ENCODE data around the gene NEGR1. TPM values are rescaled to one million over a fixed set of nuclear protein-coding genes. Genes with fewer than 3 reads are reported as not detected.

The NEGR1 gene
- total and polyA plus RNA-seq, 7 experiments from 2014 or later = 0.08 to 1.2 TPM; not detected in 5

DNA sequence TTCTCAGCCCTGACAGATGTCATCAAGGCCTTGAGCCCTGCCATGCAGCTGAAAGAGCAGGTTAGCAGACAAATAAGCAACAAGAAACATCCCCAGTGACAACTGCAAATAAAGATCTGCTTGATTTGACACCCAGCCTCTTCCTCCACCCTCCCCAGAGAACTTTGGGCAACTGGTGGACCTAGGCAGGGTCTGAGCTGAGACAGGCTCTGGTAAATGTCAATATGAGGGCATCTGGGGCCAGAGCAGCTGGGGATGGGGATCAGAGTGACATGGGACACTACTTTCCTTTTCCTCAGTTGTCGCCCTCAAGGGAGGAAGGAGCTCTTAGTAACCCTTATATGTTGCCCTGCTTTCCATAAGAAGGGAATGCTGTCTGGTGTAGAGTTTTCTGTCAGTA lies 544.1 kb downstream of the NEGR1 start:
- H3K9me3 ChIP-seq (ENCODE audit: control insufficient read depth in 2 of 3, low read length in 3 of 3) = no peaks in the 10 kb centered on the region
- intact Hi-C loops (cut with micrococcal nuclease) = no loop called here
- H3K36me3 ChIP-seq (ENCODE audit: control insufficient read depth in 2 of 3, insufficient read depth in 3 of 3, low read length in 3 of 3) = no peaks in the 10 kb centered on the region
- CTCF ChIA-PET = no interaction called here
- H3K27me3 ChIP-seq (ENCODE audit: control insufficient read depth in 2 of 2, insufficient read depth in 2 of 2, low read length in 2 of 2) = no peaks in the 10 kb centered on the region
- Mint-ChIP-seq H3K9me3 (peaks cover 0 to 16% (median 0%) of the 10 kb centered on the region in 11 donors), H3K4me1 (no peaks in the 10 kb centered on the region), H3K27ac (no peak overlapping the region), H3K36me3 (no peaks in the 10 kb centered on the region), H3K4me3 (no peak overlapping the region), H3K27me3 (no peaks in the 10 kb centered on the region)
- DNase-seq (no peak), ATAC-seq (no peak)
- no peaks in the 10 kb centered on the region for H3K4me1 ChIP-seq (ENCODE audit: control insufficient read depth in 2 of 2, insufficient read depth in 2 of 2, low read length in 2 of 2)
- H3K4me3 ChIP-seq (ENCODE audit: low read length) = no peak overlapping the region
- POLR2A ChIA-PET = no interaction called here
- no peak overlapping the region for H3K27ac ChIP-seq (ENCODE audit: low read depth, low read length)

DNA sequence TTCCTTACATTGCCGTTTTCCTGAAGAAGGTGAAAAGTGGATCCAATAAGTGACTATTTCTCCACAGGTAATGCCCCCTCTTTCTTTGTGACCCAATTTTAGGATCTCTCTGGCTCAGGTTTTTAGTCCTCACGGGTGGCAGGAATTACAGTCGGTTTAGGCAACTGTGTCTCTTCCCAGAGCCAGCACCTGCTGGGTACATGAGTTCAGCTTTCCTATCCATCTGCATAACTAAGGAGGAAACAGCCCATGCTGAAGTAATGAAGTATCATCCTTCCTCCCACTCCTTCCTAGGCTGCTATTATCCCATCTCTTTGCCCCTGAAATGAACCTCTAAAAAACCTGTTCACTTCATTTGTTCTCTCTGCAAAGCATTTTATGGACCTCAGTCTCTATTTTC lies 544.6 kb downstream of the NEGR1 start:
- Mint-ChIP-seq H3K27me3 (no peaks in the 10 kb centered on the region), H3K4me1 (no peaks in the 10 kb centered on the region), H3K27ac (no peak overlapping the region), H3K4me3 (no peak overlapping the region), H3K36me3 (no peaks in the 10 kb centered on the region), H3K9me3 (peaks cover 0 to 16% (median 0%) of the 10 kb centered on the region in 11 donors)
- H3K36me3 ChIP-seq (ENCODE audit: control insufficient read depth in 2 of 3, insufficient read depth in 3 of 3, low read length in 3 of 3) = no peaks in the 10 kb centered on the region
- ATAC-seq (no peak), DNase-seq (no peak)
- H3K27me3 ChIP-seq (ENCODE audit: control insufficient read depth in 2 of 2, insufficient read depth in 2 of 2, low read length in 2 of 2) = no peaks in the 10 kb centered on the region
- no peak overlapping the region for H3K4me3 ChIP-seq (ENCODE audit: low read length)
- CTCF ChIA-PET = interaction anchor here (0.6 kb wide), 1 partner anchor 12 kb away, joined by 3 read pairs; no protein-coding TSS in a partner anchor
- intact Hi-C loops (cut with micrococcal nuclease) = no loop called here
- no peaks in the 10 kb centered on the region for H3K9me3 ChIP-seq (ENCODE audit: control insufficient read depth in 2 of 3, low read length in 3 of 3)
- no peak overlapping the region for H3K27ac ChIP-seq (ENCODE audit: low read depth, low read length)
- POLR2A ChIA-PET = no interaction called here
- no peaks in the 10 kb centered on the region for H3K4me1 ChIP-seq (ENCODE audit: control insufficient read depth in 2 of 2, insufficient read depth in 2 of 2, low read length in 2 of 2)

DNA sequence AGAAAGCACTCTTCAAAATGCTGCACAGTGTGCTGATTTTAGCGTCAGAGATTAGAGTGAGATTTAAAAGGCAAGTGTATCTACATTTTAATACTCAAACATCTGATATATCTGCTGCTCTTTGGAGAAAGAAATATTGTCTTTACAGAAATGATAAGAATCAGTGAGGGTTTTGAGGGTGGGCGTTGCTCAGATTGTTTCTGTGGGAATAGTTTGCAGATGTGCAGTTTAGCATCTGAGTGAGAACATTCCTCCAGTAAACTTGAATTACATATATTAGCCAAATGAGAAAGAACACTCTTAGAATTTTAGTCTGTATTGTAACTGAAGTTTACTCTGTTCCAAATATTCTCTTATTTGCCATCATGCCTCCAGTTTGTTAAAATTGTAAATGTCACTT lies 549.2 kb downstream of the NEGR1 start:
- Mint-ChIP-seq H3K9me3 (peaks cover 0 to 4% (median 0%) of the 10 kb centered on the region in 11 donors), H3K36me3 (no peaks in the 10 kb centered on the region), H3K4me3 (no peak overlapping the region), H3K27me3 (no peaks in the 10 kb centered on the region), H3K4me1 (no peaks in the 10 kb centered on the region), H3K27ac (no peak overlapping the region)
- H3K9me3 ChIP-seq (ENCODE audit: control insufficient read depth in 2 of 3, low read length in 3 of 3) = no peaks in the 10 kb centered on the region
- intact Hi-C loops (cut with micrococcal nuclease) = no loop called here
- no peak for ATAC-seq
- ChIA-PET CTCF (interaction anchor here (0.6 kb wide), 1 partner anchor 76 kb away, joined by 3 read pairs; no protein-coding TSS in a partner anchor), POLR2A (no interaction called here)
- no peaks in the 10 kb centered on the region for H3K36me3 ChIP-seq (ENCODE audit: control insufficient read depth in 2 of 3, insufficient read depth in 3 of 3, low read length in 3 of 3)
- H3K4me1 ChIP-seq (ENCODE audit: control insufficient read depth in 2 of 2, insufficient read depth in 2 of 2, low read length in 2 of 2) = no peaks in the 10 kb centered on the region
- H3K27ac ChIP-seq (ENCODE audit: low read depth, low read length) = no peak overlapping the region
- H3K4me3 ChIP-seq (ENCODE audit: low read length) = no peak overlapping the region
- DNase-seq = no peak
- H3K27me3 ChIP-seq (ENCODE audit: control insufficient read depth in 2 of 2, insufficient read depth in 2 of 2, low read length in 2 of 2) = no peaks in the 10 kb centered on the region

DNA sequence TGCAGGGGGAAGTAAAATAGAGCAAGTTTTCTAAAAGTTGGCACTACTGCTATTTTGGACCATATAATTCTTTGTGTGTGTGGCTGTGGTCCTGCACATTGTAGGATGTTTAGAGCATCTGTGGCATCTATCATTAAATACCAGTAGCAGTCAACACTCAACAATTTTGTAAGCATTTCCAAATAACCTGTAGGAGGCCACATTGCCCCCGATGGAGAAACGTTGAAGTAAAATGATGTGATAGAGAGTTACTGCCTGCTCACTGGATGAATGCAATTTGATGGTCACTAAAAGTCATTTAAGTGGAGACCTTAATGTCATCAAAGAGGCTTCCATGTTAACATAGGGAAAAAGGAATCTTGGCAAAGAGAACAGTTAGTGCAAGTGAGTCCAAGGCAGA lies 560.8 kb downstream of the NEGR1 start:
- Mint-ChIP-seq H3K27me3 (no peaks in the 10 kb centered on the region), H3K9me3 (peaks cover 0 to 13% (median 0%) of the 10 kb centered on the region in 11 donors), H3K27ac (no peak overlapping the region), H3K36me3 (no peaks in the 10 kb centered on the region), H3K4me3 (no peak overlapping the region), H3K4me1 (peaks cover 0 to 1% (median 0%) of the 10 kb centered on the region in 7 donors)
- Histone ChIP-seq H3K27ac (ENCODE audit: low read depth, low read length) (no peak overlapping the region), H3K4me1 (ENCODE audit: control insufficient read depth in 2 of 2, insufficient read depth in 2 of 2, low read length in 2 of 2) (no peaks in the 10 kb centered on the region), H3K36me3 (ENCODE audit: control insufficient read depth in 2 of 3, insufficient read depth in 3 of 3, low read length in 3 of 3) (no peaks in the 10 kb centered on the region), H3K9me3 (ENCODE audit: control insufficient read depth in 2 of 3, low read length in 3 of 3) (no peaks in the 10 kb centered on the region), H3K27me3 (ENCODE audit: control insufficient read depth in 2 of 2, insufficient read depth in 2 of 2, low read length in 2 of 2) (no peaks in the 10 kb centered on the region), H3K4me3 (ENCODE audit: low read length) (no peak overlapping the region)
- ATAC-seq (no peak), DNase-seq (no peak)
- intact Hi-C loops (cut with micrococcal nuclease) = no loop called here
- ChIA-PET POLR2A (no interaction called here), CTCF (no interaction called here)

DNA sequence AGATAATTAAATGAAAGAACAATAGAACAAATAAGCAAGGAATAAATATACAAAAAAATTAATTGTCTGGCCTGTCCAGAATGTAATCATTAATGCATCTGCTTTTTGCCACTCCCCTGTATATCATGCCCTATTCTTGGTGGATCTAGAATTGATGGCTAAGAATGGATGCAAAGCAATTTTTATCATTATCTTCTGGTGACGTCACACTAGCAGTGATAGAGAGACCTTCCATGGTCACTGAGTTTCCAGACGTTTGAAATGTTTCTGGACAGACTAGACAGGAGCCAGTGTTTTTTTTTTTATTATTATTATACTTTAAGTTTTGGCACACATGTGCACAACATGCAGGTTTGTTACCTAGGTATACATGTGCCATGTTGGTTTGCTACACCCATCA lies 563.0 kb downstream of the NEGR1 start:
- H3K27ac ChIP-seq (ENCODE audit: low read depth, low read length) = no peak overlapping the region
- H3K27me3 ChIP-seq (ENCODE audit: control insufficient read depth in 2 of 2, insufficient read depth in 2 of 2, low read length in 2 of 2) = no peaks in the 10 kb centered on the region
- Mint-ChIP-seq H3K36me3 (no peaks in the 10 kb centered on the region), H3K9me3 (peaks cover 0 to 25% (median 6%) of the 10 kb centered on the region in 11 donors), H3K27ac (no peak overlapping the region), H3K4me3 (no peak overlapping the region), H3K4me1 (no peaks in the 10 kb centered on the region), H3K27me3 (no peaks in the 10 kb centered on the region)
- CTCF ChIA-PET = no interaction called here
- DNase-seq (no peak), ATAC-seq (no peak)
- H3K9me3 ChIP-seq (ENCODE audit: control insufficient read depth in 2 of 3, low read length in 3 of 3) = no peaks in the 10 kb centered on the region
- H3K36me3 ChIP-seq (ENCODE audit: control insufficient read depth in 2 of 3, insufficient read depth in 3 of 3, low read length in 3 of 3) = no peaks in the 10 kb centered on the region
- H3K4me1 ChIP-seq (ENCODE audit: control insufficient read depth in 2 of 2, insufficient read depth in 2 of 2, low read length in 2 of 2) = no peaks in the 10 kb centered on the region
- intact Hi-C loops (cut with micrococcal nuclease) = no loop called here
- POLR2A ChIA-PET = no interaction called here
- H3K4me3 ChIP-seq (ENCODE audit: low read length) = no peak overlapping the region

DNA sequence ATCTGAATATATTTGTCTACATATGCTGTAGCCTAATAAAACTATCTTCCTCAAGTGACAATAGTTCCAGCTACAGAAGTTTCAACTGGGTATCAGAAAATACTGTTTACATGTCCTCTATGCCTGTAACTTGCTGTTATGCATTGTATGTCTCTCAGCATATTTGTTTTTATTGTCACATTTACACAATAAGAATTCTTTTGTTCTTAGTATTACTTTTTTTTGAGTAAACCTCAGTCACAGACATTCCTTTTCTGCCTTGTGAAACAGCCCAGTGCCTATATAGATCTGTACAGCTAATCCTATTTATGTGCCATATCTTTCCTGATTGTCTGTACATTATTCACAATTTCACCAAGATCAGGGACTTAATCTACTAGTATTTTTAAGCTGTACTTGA lies 565.2 kb downstream of the NEGR1 start:
- intact Hi-C loops (cut with micrococcal nuclease) = no loop called here
- H3K27ac ChIP-seq (ENCODE audit: low read depth, low read length) = no peak overlapping the region
- H3K27me3 Mint-ChIP-seq = no peaks in the 10 kb centered on the region
- no peak overlapping the region for H3K27ac Mint-ChIP-seq
- no peaks in the 10 kb centered on the region for H3K36me3 ChIP-seq (ENCODE audit: control insufficient read depth in 2 of 3, insufficient read depth in 3 of 3, low read length in 3 of 3)
- H3K9me3 ChIP-seq (ENCODE audit: control insufficient read depth in 2 of 3, low read length in 3 of 3) = no peaks in the 10 kb centered on the region
- no peaks in the 10 kb centered on the region for H3K4me1 ChIP-seq (ENCODE audit: control insufficient read depth in 2 of 2, insufficient read depth in 2 of 2, low read length in 2 of 2)
- no peaks in the 10 kb centered on the region for H3K4me1 Mint-ChIP-seq
- POLR2A ChIA-PET = no interaction called here
- H3K9me3 Mint-ChIP-seq = peaks cover 0 to 36% (median 6%) of the 10 kb centered on the region in 11 donors
- no peaks in the 10 kb centered on the region for H3K36me3 Mint-ChIP-seq
- CTCF ChIA-PET = no interaction called here
- no peak for DNase-seq
- no peak for ATAC-seq
- no peak overlapping the region for H3K4me3 Mint-ChIP-seq
- H3K4me3 ChIP-seq (ENCODE audit: low read length) = no peak overlapping the region
- no peaks in the 10 kb centered on the region for H3K27me3 ChIP-seq (ENCODE audit: control insufficient read depth in 2 of 2, insufficient read depth in 2 of 2, low read length in 2 of 2)

DNA sequence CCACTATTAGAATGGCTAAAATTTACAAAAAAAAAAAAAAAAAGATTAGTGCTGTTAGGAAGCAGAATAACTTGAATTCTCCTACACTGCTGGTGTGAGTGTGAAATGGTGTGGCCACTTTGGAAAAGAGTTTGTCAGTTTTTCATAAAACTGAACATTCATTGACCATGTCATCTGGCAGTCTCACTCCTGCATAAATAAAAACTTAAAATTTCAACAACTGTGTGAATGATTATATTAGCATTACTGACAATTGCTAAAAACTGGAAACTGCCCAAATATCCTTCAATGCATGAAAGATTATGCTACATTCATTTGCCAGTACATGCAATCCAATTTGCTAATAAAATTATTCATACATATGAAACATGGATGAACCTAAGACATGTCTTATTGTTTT lies 570.9 kb downstream of the NEGR1 start:
- ATAC-seq (no peak), DNase-seq (no peak)
- H3K4me3 ChIP-seq (ENCODE audit: low read length) = no peak overlapping the region
- H3K9me3 Mint-ChIP-seq = peaks cover 3 to 38% (median 14%) of the 10 kb centered on the region in 11 donors
- H3K36me3 ChIP-seq (ENCODE audit: control insufficient read depth in 2 of 3, insufficient read depth in 3 of 3, low read length in 3 of 3) = no peaks in the 10 kb centered on the region
- H3K4me1 Mint-ChIP-seq = no peaks in the 10 kb centered on the region
- H3K9me3 ChIP-seq (ENCODE audit: control insufficient read depth in 2 of 3, low read length in 3 of 3) = no peaks in the 10 kb centered on the region
- no peaks in the 10 kb centered on the region for H3K4me1 ChIP-seq (ENCODE audit: control insufficient read depth in 2 of 2, insufficient read depth in 2 of 2, low read length in 2 of 2)
- intact Hi-C loops (cut with micrococcal nuclease) = no loop called here
- no peaks in the 10 kb centered on the region for H3K27me3 Mint-ChIP-seq
- no peak overlapping the region for H3K27ac Mint-ChIP-seq
- H3K27ac ChIP-seq (ENCODE audit: low read depth, low read length) = no peak overlapping the region
- H3K27me3 ChIP-seq (ENCODE audit: control insufficient read depth in 2 of 2, insufficient read depth in 2 of 2, low read length in 2 of 2) = no peaks in the 10 kb centered on the region
- POLR2A ChIA-PET = no interaction called here
- CTCF ChIA-PET = no interaction called here
- no peaks in the 10 kb centered on the region for H3K36me3 Mint-ChIP-seq
- no peak overlapping the region for H3K4me3 Mint-ChIP-seq

Data from naive thymus-derived CD4-positive, alpha-beta T cell (primary cell).